SK-N-SH (cell line): ENCODE data around the gene AEN.

Experiments used
- EZH2phosphoT487 ChIP-seq: fragments of 200-600 bp; sonication (generic); IDR thresholded peaks from 2 replicates; pipeline ENCODE4 v1.6.1; 2017; ENCODE audit warnings: low read depth, mixed run types, mild to moderate bottlenecking, antibody characterized with exemption, moderate library complexity, borderline replicate concordance
- GABPA ChIP-seq: IDR thresholded peaks from 2 replicates; pipeline ENCODE4 v1.4.0; 2012; ENCODE audit warnings: low read depth, mild to moderate bottlenecking
- JUND ChIP-seq: IDR thresholded peaks from 2 replicates; pipeline ENCODE4 v1.4.0; 2012
- MEF2A ChIP-seq: IDR thresholded peaks from 2 replicates; pipeline ENCODE4 v1.4.0; 2012; ENCODE audit warnings: low read depth, borderline replicate concordance
- NFIC ChIP-seq: IDR thresholded peaks from 2 replicates; pipeline ENCODE4 v1.4.0; 2012; ENCODE audit warnings: borderline replicate concordance
- POLR2AphosphoS5 ChIP-seq: IDR thresholded peaks from 2 replicates; pipeline ENCODE4 v1.6.1; 2012; ENCODE audit warnings: low read depth, low read length
- RAD21 ChIP-seq: IDR thresholded peaks from 2 replicates; pipeline ENCODE4 v1.6.1; 2012; ENCODE audit warnings: mild to moderate bottlenecking, low read length
- YY1 ChIP-seq: IDR thresholded peaks from 2 replicates; pipeline ENCODE4 v1.4.0; 2012; ENCODE audit warnings: low read depth, mild to moderate bottlenecking
- TF ChIP-seq, protein P1 (sequence below): fragments of 200-600 bp; sonication (generic); IDR thresholded peaks from 2 replicates; pipeline ENCODE4 v1.6.1; 2017; ENCODE audit warnings: antibody characterized with exemption, mild to moderate bottlenecking, moderate library complexity
- TF ChIP-seq, protein P2 (sequence below): IDR thresholded peaks from 2 replicates; pipeline ENCODE4 v1.6.1; 2012; ENCODE audit warnings: mild to moderate bottlenecking, low read depth, low read length, moderate library complexity
- TF ChIP-seq, protein P3 (sequence below): fragments of 150-350 bp; IDR thresholded peaks from 2 replicates; pipeline ENCODE4 v1.6.1; 2016; ENCODE audit warnings: mild to moderate bottlenecking, low read depth, low read length
- TF ChIP-seq, protein P4 (sequence below): IDR thresholded peaks from 2 replicates; pipeline ENCODE4 v1.4.0; 2012; ENCODE audit warnings: low read depth

DNA sequence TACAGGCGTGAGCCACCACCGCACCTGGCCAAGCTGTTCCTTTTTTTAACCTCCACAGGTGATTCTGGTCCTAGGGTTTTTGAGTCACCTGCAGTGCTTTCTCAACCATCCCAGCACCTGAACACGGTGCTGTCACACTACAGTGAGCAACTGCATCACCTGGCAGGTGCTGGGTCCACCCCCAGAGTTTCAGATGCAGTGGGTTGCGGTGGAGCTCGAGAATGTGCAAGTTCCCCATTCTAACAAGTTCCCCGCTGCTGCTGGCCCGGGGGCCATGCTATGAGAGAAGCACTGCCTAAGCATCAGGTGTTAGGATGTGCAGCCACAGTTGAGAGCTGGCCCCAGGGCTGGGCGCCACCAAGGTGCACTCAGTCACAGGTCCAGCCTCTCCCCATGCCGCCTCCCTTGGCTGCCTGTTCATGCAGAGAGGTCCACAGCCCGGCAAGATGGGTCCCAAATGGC lies 35.7 kb downstream of the AEN start:
- TF ChIP-seq, protein P1, sequence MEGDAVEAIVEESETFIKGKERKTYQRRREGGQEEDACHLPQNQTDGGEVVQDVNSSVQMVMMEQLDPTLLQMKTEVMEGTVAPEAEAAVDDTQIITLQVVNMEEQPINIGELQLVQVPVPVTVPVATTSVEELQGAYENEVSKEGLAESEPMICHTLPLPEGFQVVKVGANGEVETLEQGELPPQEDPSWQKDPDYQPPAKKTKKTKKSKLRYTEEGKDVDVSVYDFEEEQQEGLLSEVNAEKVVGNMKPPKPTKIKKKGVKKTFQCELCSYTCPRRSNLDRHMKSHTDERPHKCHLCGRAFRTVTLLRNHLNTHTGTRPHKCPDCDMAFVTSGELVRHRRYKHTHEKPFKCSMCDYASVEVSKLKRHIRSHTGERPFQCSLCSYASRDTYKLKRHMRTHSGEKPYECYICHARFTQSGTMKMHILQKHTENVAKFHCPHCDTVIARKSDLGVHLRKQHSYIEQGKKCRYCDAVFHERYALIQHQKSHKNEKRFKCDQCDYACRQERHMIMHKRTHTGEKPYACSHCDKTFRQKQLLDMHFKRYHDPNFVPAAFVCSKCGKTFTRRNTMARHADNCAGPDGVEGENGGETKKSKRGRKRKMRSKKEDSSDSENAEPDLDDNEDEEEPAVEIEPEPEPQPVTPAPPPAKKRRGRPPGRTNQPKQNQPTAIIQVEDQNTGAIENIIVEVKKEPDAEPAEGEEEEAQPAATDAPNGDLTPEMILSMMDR = no peak
- TF ChIP-seq MEF2A (no peak), POLR2AphosphoS5 (no peak), YY1 (no peak), RAD21 (no peak), EZH2phosphoT487 (no peak), JUND (no peak), GABPA (no peak), NFIC (no peak)
- TF ChIP-seq, protein P2, sequence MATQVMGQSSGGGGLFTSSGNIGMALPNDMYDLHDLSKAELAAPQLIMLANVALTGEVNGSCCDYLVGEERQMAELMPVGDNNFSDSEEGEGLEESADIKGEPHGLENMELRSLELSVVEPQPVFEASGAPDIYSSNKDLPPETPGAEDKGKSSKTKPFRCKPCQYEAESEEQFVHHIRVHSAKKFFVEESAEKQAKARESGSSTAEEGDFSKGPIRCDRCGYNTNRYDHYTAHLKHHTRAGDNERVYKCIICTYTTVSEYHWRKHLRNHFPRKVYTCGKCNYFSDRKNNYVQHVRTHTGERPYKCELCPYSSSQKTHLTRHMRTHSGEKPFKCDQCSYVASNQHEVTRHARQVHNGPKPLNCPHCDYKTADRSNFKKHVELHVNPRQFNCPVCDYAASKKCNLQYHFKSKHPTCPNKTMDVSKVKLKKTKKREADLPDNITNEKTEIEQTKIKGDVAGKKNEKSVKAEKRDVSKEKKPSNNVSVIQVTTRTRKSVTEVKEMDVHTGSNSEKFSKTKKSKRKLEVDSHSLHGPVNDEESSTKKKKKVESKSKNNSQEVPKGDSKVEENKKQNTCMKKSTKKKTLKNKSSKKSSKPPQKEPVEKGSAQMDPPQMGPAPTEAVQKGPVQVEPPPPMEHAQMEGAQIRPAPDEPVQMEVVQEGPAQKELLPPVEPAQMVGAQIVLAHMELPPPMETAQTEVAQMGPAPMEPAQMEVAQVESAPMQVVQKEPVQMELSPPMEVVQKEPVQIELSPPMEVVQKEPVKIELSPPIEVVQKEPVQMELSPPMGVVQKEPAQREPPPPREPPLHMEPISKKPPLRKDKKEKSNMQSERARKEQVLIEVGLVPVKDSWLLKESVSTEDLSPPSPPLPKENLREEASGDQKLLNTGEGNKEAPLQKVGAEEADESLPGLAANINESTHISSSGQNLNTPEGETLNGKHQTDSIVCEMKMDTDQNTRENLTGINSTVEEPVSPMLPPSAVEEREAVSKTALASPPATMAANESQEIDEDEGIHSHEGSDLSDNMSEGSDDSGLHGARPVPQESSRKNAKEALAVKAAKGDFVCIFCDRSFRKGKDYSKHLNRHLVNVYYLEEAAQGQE = no peak
- TF ChIP-seq, protein P3, sequence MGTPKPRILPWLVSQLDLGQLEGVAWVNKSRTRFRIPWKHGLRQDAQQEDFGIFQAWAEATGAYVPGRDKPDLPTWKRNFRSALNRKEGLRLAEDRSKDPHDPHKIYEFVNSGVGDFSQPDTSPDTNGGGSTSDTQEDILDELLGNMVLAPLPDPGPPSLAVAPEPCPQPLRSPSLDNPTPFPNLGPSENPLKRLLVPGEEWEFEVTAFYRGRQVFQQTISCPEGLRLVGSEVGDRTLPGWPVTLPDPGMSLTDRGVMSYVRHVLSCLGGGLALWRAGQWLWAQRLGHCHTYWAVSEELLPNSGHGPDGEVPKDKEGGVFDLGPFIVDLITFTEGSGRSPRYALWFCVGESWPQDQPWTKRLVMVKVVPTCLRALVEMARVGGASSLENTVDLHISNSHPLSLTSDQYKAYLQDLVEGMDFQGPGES = no peak
- TF ChIP-seq, protein P4, sequence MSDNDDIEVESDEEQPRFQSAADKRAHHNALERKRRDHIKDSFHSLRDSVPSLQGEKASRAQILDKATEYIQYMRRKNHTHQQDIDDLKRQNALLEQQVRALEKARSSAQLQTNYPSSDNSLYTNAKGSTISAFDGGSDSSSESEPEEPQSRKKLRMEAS = no peak
